Stomach (tissue), 9 donors: Measurements from ENCODE around the gene MEN1. TPM values are rescaled to one million over a fixed set of nuclear protein-coding genes. Genes with fewer than 3 reads are reported as not detected.

Source experiments
- DNase-seq, 2 donors: peaks; one replicate each; pipeline versions ENCODE4 v3.0.0 to v3.0.0-alpha.2; 2013 to 2019
- H3K27ac ChIP-seq, 5 donors: fragments of 200-600 bp in 4 of 5; sonication (generic) in 4 of 5; one replicate each; pipeline ENCODE4 v1.5.1; 2013 to 2019; ENCODE audit warnings: mild to moderate bottlenecking in 1 of 5, moderate library complexity in 1 of 5
- H3K27me3 ChIP-seq, 3 donors: fragments of 200-600 bp; sonication (generic); one replicate each; pipeline ENCODE4 v1.5.1; 2017 to 2019; ENCODE audit warnings: mixed run types in 1 of 3
- H3K36me3 ChIP-seq, 4 donors: fragments of 200-600 bp; sonication (generic); 1 replicate in 3 of 4; 2 replicates in 1 of 4; pipeline ENCODE4 v1.5.1; 2016 to 2019
- H3K4me1 ChIP-seq, 4 donors: fragments of 200-600 bp; sonication (generic); one replicate each; pipeline ENCODE4 v1.5.1; 2016 to 2019
- H3K4me3 ChIP-seq, 4 donors: fragments of 200-600 bp; sonication (generic) in 3 of 4; one replicate each; pipeline ENCODE4 v1.5.1; 2016 to 2019; ENCODE audit warnings: mild to moderate bottlenecking in 1 of 4
- H3K9me3 ChIP-seq, 4 donors: fragments of 200-600 bp; sonication (generic); one replicate each; pipeline ENCODE4 v1.5.1; 2016 to 2019
- CTCF ChIP-seq, 7 experiments: fragments of 450-650 bp in 4 of 7; fragments of 200-600 bp in 3 of 7; sonication (generic) in 3 of 7; IDR thresholded peaks; one replicate each; pipeline ENCODE4 v1.5.1; 2016 to 2019; ENCODE audit warnings: antibody characterized with exemption in 7 of 7, control low read depth in 2 of 7, mild to moderate bottlenecking in 1 of 7
- EP300 ChIP-seq: sonication (generic); formaldehyde crosslinking; IDR thresholded peaks from one replicate; pipeline ENCODE4 v1.6.1; 2017; ENCODE audit warnings: antibody characterized with exemption
- POLR2A ChIP-seq, 4 donors: fragments of 450-650 bp; IDR thresholded peaks; one replicate each; pipeline ENCODE4 v1.6.1; 2016; ENCODE audit warnings: antibody characterized with exemption in 4 of 4, control low read depth in 2 of 4, mild to moderate bottlenecking in 1 of 4, moderate library complexity in 1 of 4
- POLR2AphosphoS5 ChIP-seq, 3 donors: sonication (generic); formaldehyde crosslinking; IDR thresholded peaks; one replicate each; pipeline ENCODE4 v1.6.1; 2016; ENCODE audit warnings: antibody characterized with exemption in 3 of 3
- WGBS, 5 donors: extraction: QIAGEN DNeasy Blood & Tissue Kit in 3 of 5; methylation state at CpG; one replicate each; pipeline versions ENCODE4 v1.1.5 to v1.1.7; 2013 to 2018; 5-methylcytosine and 5-hydroxymethylcytosine counted together
- intact Hi-C: fragments of 100-400 bp; cut with DNase I; formaldehyde crosslinking; loops from one replicate; pipeline ENCODE4 v1.15.1; 2023; ENCODE audit warnings: low total_unique reads
- polyA plus RNA-seq, 3 donors: library from polyadenylated mRNA; stranded (reverse); fragments of 200-250 nt; gene quantifications; one replicate each; pipeline ENCODE4 v1.2.3, GENCODE V29; 2013
- total RNA-seq, 5 donors: library from RNA; depleted of rRNA; stranded (reverse); fragments of >200 nt; gene quantifications; one replicate each; pipeline versions ENCODE4 v1.1.0 to v1.2.3, GENCODE V29; 2014 to 2016
- donor health status: healthy with polysubstance abuse.
- donor health status: Bipolar disorder and iron deficiency.
- donor health status: healthy.

Gene MEN1
- total and polyA plus RNA-seq, 8 donors, result 9.4 to 62.5 (median 15.9) TPM

GRCh38 chr11:64837887-64838351, 27.6 kb upstream of the MEN1 start:
- Histone ChIP-seq H3K4me1 (peaks cover 11 to 29% (median 21%) of the 10 kb centered on the region in 4 donors), H3K27me3 (no peaks in the 10 kb centered on the region), H3K4me3 (no peak overlapping the region), H3K27ac (no peak overlapping the region), H3K36me3 (peaks cover 6 to 68% (median 53%) of the 10 kb centered on the region in 4 donors), H3K9me3 (no peaks in the 10 kb centered on the region)
- intact Hi-C loops, result no loop called here
- WGBS, 5 donors, result 43 to 96% (median 85%) methylated on average over 1 to 10 of the region's 10 CpGs
- no peak for DNase-seq
- TF ChIP-seq POLR2AphosphoS5 (IDR thresholded peaks at IDR 0.05) (no peak), EP300 (no peak), CTCF (IDR thresholded peaks at IDR 0.05) (no peak), POLR2A (IDR thresholded peaks at IDR 0.05) (no peak)

- WGBS, 5 donors, result 77 to 90% (median 84%) methylated on average over 3 to 16 of the region's 16 CpGs
- peaks cover 0 to 16% (median 10%) of the 10 kb centered on the region in 4 donors for H3K4me1 ChIP-seq
- H3K27me3 ChIP-seq, result no peaks in the 10 kb centered on the region
- H3K9me3 ChIP-seq, result no peaks in the 10 kb centered on the region
- peaks cover 6 to 81% (median 67%) of the 10 kb centered on the region in 4 donors for H3K36me3 ChIP-seq
- DNase-seq, result no peak
- TF ChIP-seq POLR2A (IDR thresholded peaks at IDR 0.05) (no peak), EP300 (no peak), CTCF (IDR thresholded peaks at IDR 0.05) (no peak), POLR2AphosphoS5 (IDR thresholded peaks at IDR 0.05) (no peak)
- H3K4me3 ChIP-seq, result no peak overlapping the region
- intact Hi-C loops, result no loop called here
- H3K27ac ChIP-seq, result no peak overlapping the region
These were observed 26.2 kb upstream of the MEN1 start for GRCh38 chr11:64836448-64837072.

- H3K36me3 ChIP-seq, result peaks cover 6 to 86% (median 73%) of the 10 kb centered on the region in 4 donors
- intact Hi-C loops, result no loop called here
- no peaks in the 10 kb centered on the region for H3K9me3 ChIP-seq
- H3K27ac ChIP-seq, result peak overlapping the region in 4 of 5 donors; percentile 45 to 73 (median 58)
- TF ChIP-seq POLR2A (IDR thresholded peaks at IDR 0.05), result no peak
- TF ChIP-seq POLR2AphosphoS5 (IDR thresholded peaks at IDR 0.05), result no peak
- TF ChIP-seq EP300, result no peak
- no peak for TF ChIP-seq CTCF (IDR thresholded peaks at IDR 0.05)
- H3K27me3 ChIP-seq, result no peaks in the 10 kb centered on the region
- no peak for DNase-seq
- no peak overlapping the region for H3K4me3 ChIP-seq
- H3K4me1 ChIP-seq, result peaks cover 0 to 16% (median 9%) of the 10 kb centered on the region in 4 donors
- 78 to 89% (median 82%) methylated on average over 9 to 17 of the region's 17 CpGs for WGBS, 5 donors
These were observed 25.5 kb upstream of the MEN1 start for GRCh38 chr11:64835616-64836447.

GRCh38 chr11:64834723-64835615, 24.6 kb upstream of the MEN1 start:
- H3K27ac ChIP-seq, result peak overlapping the region in 4 of 5 donors; percentile 45 to 73 (median 58)
- peaks cover 0 to 16% (median 9%) of the 10 kb centered on the region in 4 donors for H3K4me1 ChIP-seq
- DNase-seq, result peak in 1 of 2 donors; percentile 90
- no peak for TF ChIP-seq CTCF (IDR thresholded peaks at IDR 0.05)
- peak in 1 of 3 donors; percentile 62 for TF ChIP-seq POLR2AphosphoS5 (IDR thresholded peaks at IDR 0.05)
- no peaks in the 10 kb centered on the region for H3K27me3 ChIP-seq
- no peak overlapping the region for H3K4me3 ChIP-seq
- intact Hi-C loops, result no loop called here
- 61 to 88% (median 74%) methylated on average over 20 to 29 of the region's 29 CpGs for WGBS, 5 donors
- peaks cover 6 to 86% (median 76%) of the 10 kb centered on the region in 4 donors for H3K36me3 ChIP-seq
- H3K9me3 ChIP-seq, result no peaks in the 10 kb centered on the region
